NCI-H526 treated with DMSO at 0.1 percent for 48 hours (cell line): Measurements from ENCODE around the gene CHMP4A.
"Not testable (repeated sequence)": the region's sequence is repeated elsewhere in the genome, so short reads cannot be mapped to it uniquely, and the experiment has no call there.

Source experiments
- DNase-seq: peaks from one replicate; lab custom pipeline; 2025; lab: John Stamatoyannopoulos, UW

Gene CHMP4A

GRCh38 chr14:24246765-24247212 lies 33.5 kb upstream of the CHMP4A start:
- DNase-seq = no peak

- not testable (repeated sequence) for DNase-seq
These were observed 32.1 kb upstream of the CHMP4A start for GRCh38 chr14:24245350-24245749.

- DNase-seq = peak; percentile 16
These were observed 30.1 kb upstream of the CHMP4A start for GRCh38 chr14:24243336-24243836.

GRCh38 chr14:24241829-24242443 lies 28.6 kb upstream of the CHMP4A start:
- DNase-seq = peak; percentile 52

GRCh38 chr14:24240110-24240918 lies 27.0 kb upstream of the CHMP4A start:
- no peak for DNase-seq

- DNase-seq = no peak
These were observed 25.3 kb upstream of the CHMP4A start for GRCh38 chr14:24238527-24239037.

GRCh38 chr14:24238123-24238522 lies 24.8 kb upstream of the CHMP4A start:
- DNase-seq = no peak

GRCh38 chr14:24237463-24237955 lies 24.2 kb upstream of the CHMP4A start:
- no peak for DNase-seq

- DNase-seq = no peak
These were observed 23.6 kb upstream of the CHMP4A start for GRCh38 chr14:24236689-24237462.

- no peak for DNase-seq
These were observed 22.8 kb upstream of the CHMP4A start for GRCh38 chr14:24235804-24236688.

- no peak for DNase-seq
These were observed 21.1 kb upstream of the CHMP4A start for GRCh38 chr14:24234095-24235005.

- no peak for DNase-seq
These were observed 20.2 kb upstream of the CHMP4A start for GRCh38 chr14:24233538-24233866.

GRCh38 chr14:24232645-24233537 lies 19.6 kb upstream of the CHMP4A start, which contains the start of gene GMPR2:
TSS of gene GMPR2 (plus strand) at chr14:24232929. CDS start at chr14:24233254, 325 bp downstream.
- peak; percentile 85 for DNase-seq

- DNase-seq = peak; percentile 85
These were observed 18.9 kb upstream of the CHMP4A start, which contains the start of gene NEDD8 for GRCh38 chr14:24232121-24232644. TSS of gene NEDD8 (minus strand) at chr14:24232367. CDS start at chr14:24232267, 100 bp downstream.

- DNase-seq = no peak
These were observed 18.2 kb upstream of the CHMP4A start for GRCh38 chr14:24231263-24232120.

GRCh38 chr14:24228902-24229301 lies 15.6 kb upstream of the CHMP4A start:
- DNase-seq = no peak

- DNase-seq = no peak
These were observed 13.2 kb upstream of the CHMP4A start for GRCh38 chr14:24226473-24226872.
